Right lobe of liver (tissue), 4 donors: Measurements from ENCODE around the gene IGDCC3.

Experiments used
- POLR2A ChIP-seq: fragments of 450-650 bp; IDR thresholded peaks from one replicate; pipeline ENCODE4 v1.6.1; 2017; ENCODE audit warnings: antibody characterized with exemption, mild to moderate bottlenecking
- TF ChIP-seq, protein P1 (sequence below), 4 donors: fragments of 200-600 bp in 3 of 4; fragments of 450-650 bp in 1 of 4; IDR thresholded peaks; one replicate each; pipeline versions ENCODE4 v1.5.1 to v1.8.0; 2016 to 2022; ENCODE audit warnings: antibody characterized with exemption in 4 of 4, mild to moderate bottlenecking in 2 of 4
- donor health status: DM: no; HTN: no; CAD: no.
- donor health status: DM: no; HTN: no; CAD: no.
- donor health status: DM: no; HTN: yes; CAD: no.

DNA sequence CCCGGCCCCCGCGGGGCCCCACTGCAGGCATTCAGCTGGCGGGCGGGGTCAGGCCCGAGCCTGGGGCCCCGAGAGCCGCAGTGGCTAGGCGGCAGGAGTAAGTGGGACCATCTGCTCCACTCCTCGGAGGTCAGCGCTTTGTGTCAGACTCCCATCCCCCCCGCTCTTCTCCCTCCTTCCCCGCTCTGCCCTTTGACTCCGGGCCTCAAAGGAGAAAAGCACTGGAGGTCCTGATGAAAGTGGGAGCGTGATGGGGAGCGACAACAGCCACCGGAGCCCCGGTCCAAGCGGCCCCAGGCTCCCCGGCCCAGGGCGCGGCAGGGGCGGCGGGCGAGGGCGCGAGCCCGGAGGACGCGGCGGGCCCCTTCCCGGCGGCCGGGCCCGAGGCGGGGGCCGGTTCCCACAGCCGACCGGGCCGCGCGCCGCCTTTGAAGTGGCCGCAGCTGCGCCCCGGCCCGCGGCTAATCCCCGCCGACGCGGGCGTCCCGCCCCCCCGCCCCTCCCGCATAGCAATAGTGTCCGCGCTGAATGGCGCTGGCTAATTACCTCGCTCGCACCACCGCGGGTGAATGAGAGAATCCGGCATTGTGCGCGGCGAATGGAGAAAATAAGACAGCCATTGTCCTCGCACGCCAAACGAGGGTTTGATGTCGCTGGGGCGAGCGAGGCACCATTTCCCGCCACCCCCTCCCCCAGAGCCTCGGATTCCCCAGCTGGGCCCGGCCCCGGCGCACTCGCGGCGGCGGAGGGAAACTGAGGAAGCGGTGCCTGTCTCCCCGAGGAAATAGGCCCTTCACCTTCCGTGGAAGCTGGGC is 22.4 kb downstream of the IGDCC3 start:
- TF ChIP-seq, protein P1, sequence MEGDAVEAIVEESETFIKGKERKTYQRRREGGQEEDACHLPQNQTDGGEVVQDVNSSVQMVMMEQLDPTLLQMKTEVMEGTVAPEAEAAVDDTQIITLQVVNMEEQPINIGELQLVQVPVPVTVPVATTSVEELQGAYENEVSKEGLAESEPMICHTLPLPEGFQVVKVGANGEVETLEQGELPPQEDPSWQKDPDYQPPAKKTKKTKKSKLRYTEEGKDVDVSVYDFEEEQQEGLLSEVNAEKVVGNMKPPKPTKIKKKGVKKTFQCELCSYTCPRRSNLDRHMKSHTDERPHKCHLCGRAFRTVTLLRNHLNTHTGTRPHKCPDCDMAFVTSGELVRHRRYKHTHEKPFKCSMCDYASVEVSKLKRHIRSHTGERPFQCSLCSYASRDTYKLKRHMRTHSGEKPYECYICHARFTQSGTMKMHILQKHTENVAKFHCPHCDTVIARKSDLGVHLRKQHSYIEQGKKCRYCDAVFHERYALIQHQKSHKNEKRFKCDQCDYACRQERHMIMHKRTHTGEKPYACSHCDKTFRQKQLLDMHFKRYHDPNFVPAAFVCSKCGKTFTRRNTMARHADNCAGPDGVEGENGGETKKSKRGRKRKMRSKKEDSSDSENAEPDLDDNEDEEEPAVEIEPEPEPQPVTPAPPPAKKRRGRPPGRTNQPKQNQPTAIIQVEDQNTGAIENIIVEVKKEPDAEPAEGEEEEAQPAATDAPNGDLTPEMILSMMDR (IDR thresholded peaks at IDR 0.05) = no peak
- no peak for TF ChIP-seq POLR2A
